Keratinocyte (primary cell): ENCODE data around the gene MICAL2. TPM values are rescaled to one million over a fixed set of nuclear protein-coding genes. Genes with fewer than 3 reads are reported as not detected.

Source experiments
- DNase-seq: peaks from one replicate; pipeline ENCODE4 v3.0.0-alpha.2; 2011; ENCODE audit warnings: low read depth, missing footprints, low spot score
- FAIRE-seq: peaks from 2 replicates; lab custom pipeline; 2011; peaks lifted over from hg19 to GRCh38; lab: Jason Lieb, UNC
- H2AFZ ChIP-seq: 2 replicates; pipeline ENCODE4 v1.6.0; 2012; ENCODE audit warnings: low read length, control low read depth, inconsistent platforms; ENCODE audit not compliant: control insufficient read depth
- H3K27ac ChIP-seq: 2 replicates; pipeline ENCODE4 v1.5.1; 2011; ENCODE audit warnings: low read length; ENCODE audit not compliant: control insufficient read depth, insufficient read depth
- H3K27me3 ChIP-seq: 3 replicates; pipeline ENCODE4 v1.6.0; 2011; ENCODE audit warnings: low read length; ENCODE audit not compliant: control insufficient read depth, insufficient read depth; ENCODE audit errors: extremely low read depth
- H3K36me3 ChIP-seq, 2 experiments: 2 replicates in 1 of 2; 3 replicates in 1 of 2; pipeline ENCODE4 v1.5.1; 2011; ENCODE audit warnings: low read length in 2 of 2, mild to moderate bottlenecking in 1 of 2; ENCODE audit not compliant: control insufficient read depth in 2 of 2, insufficient read depth in 2 of 2; ENCODE audit errors: extremely low read depth in 1 of 2
- H3K4me1 ChIP-seq: 3 replicates; pipeline ENCODE4 v1.5.1; 2011; ENCODE audit warnings: low read length; ENCODE audit not compliant: control insufficient read depth, insufficient read depth; ENCODE audit errors: extremely low read depth
- H3K4me2 ChIP-seq: 3 replicates; pipeline ENCODE4 v1.6.0; 2011; ENCODE audit warnings: low read depth, low read length; ENCODE audit not compliant: control insufficient read depth, insufficient read depth; ENCODE audit errors: extremely low read depth
- H3K4me3 ChIP-seq, 3 experiments: fragments of 200-600 bp in 1 of 3; sonication (generic) in 1 of 3; 2 replicates in 2 of 3; 3 replicates in 1 of 3; pipeline ENCODE4 v1.5.1; 2011 to 2016; ENCODE audit warnings: low read length in 3 of 3, mild to moderate bottlenecking in 3 of 3, control low read depth in 2 of 3, inconsistent platforms in 1 of 3, low read depth in 1 of 3, mixed read lengths in 1 of 3, mixed run types in 1 of 3, moderate library complexity in 1 of 3; ENCODE audit not compliant: control insufficient read depth in 2 of 3, insufficient read depth in 2 of 3; ENCODE audit errors: extremely low read depth in 1 of 3
- H3K79me2 ChIP-seq: 2 replicates; pipeline ENCODE4 v1.6.0; 2012; ENCODE audit warnings: low read length; ENCODE audit not compliant: control insufficient read depth, insufficient read depth
- H3K9ac ChIP-seq: 3 replicates; pipeline ENCODE4 v1.6.0; 2011; ENCODE audit warnings: low read length; ENCODE audit not compliant: control insufficient read depth, insufficient read depth; ENCODE audit errors: extremely low read depth
- H3K9me1 ChIP-seq: 3 replicates; pipeline ENCODE4 v1.6.0; 2011; ENCODE audit warnings: low read length; ENCODE audit not compliant: control insufficient read depth, insufficient read depth; ENCODE audit errors: extremely low read depth
- H3K9me3 ChIP-seq: 2 replicates; pipeline ENCODE4 v1.5.1; 2012; ENCODE audit warnings: low read depth, low read length; ENCODE audit not compliant: control insufficient read depth
- H4K20me1 ChIP-seq: 3 replicates; pipeline ENCODE4 v1.6.0; 2011; ENCODE audit warnings: low read length; ENCODE audit not compliant: control insufficient read depth, insufficient read depth; ENCODE audit errors: extremely low read depth
- CTCF ChIP-seq, 3 experiments: IDR thresholded peaks in 1 of 3; conservative IDR thresholded peaks in 1 of 3; optimal IDR thresholded peaks in 1 of 3; 2 replicates in 2 of 3; 3 replicates in 1 of 3; pipeline versions ENCODE3 to v1.5.1; 2011; ENCODE audit warnings: low read length in 3 of 3, mild to moderate bottlenecking in 3 of 3, moderate library complexity in 2 of 3, control low read depth in 1 of 3, inconsistent platforms in 1 of 3; ENCODE audit not compliant: insufficient read depth in 2 of 3; ENCODE audit errors: extremely low read depth in 1 of 3
- EZH2 ChIP-seq: IDR thresholded peaks from one replicate; pipeline ENCODE4 v1.6.1; 2012; ENCODE audit warnings: inconsistent platforms, mild to moderate bottlenecking, low read length, moderate library complexity
- dilution Hi-C: fragments of 300-500 bp; cut with MboI; formaldehyde crosslinking; loops from one replicate; pipeline ENCODE4 v1.7.0; 2020; ENCODE audit warnings: low sequenced_read_pairs; ENCODE audit not compliant: extremely low pct_ligation_motif_present
- polyA plus RNA-seq, 5 experiments: library from polyadenylated mRNA; depleted of rRNA in 3 of 5; stranded (reverse) in 3 of 5; stranded (forward) in 1 of 5; unstranded in 1 of 5; fragments of >200 nt; gene quantifications; 1 replicate in 1 of 5; 2 replicates in 3 of 5; 3 replicates in 1 of 5; pipeline versions ENCODE4 v1.2.1 to v1.2.3, GENCODE V29; 2011 to 2012; ENCODE audit warnings: missing spikeins in 2 of 5, low read depth in 1 of 5, low replicate concordance in 1 of 5

Gene MICAL2
- polyA plus RNA-seq, 1 donor (not counting 4 experiments of a cell fraction or from before 2014, with no cell fraction given) = 83.9 TPM

DNA sequence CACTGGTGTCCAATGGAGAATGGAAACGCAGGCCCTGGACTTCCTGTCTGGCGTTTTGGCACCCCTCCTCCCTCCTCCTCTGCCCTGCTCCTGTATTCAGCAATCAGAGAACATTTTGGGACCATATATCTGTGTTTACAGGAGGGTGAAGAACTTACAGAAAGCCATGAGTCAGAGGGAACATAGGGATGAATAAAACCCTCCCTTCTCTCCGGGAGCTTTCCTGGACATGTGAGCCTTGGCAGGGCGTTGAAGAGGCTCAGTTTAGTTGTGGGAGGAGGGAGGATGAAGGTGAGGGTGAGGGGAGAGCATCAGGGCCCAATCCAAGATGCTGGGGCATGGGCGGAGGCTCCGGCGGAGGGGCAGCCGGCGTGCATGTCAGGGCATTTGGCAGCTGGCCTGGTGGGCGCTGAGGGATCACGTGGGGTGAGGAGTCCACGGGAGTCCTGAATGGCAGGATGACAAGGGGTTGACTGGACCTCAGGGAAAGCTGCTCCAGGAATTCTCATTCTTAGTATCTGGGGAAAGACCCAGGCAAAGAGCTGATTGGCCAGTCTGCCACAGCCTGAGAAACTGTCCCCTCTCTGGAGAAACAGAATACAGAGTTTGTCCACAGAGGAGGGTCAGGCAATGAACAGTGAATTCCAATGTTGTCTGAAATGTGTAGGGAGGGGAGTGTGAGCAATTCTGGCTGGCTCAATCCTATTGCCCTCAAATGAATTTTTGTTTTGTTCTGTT is 28.9 kb downstream of the MICAL2 start:
- peaks cover 7% of the 10 kb centered on the region for H3K9me1 ChIP-seq
- no peak overlapping the region for H3K4me2 ChIP-seq
- dilution Hi-C loops = no loop called here
- no peak overlapping the region for H3K4me3 ChIP-seq
- peaks cover 33 to 79% of the 10 kb centered on the region in 2 experiments for H3K36me3 ChIP-seq
- FAIRE-seq (no peak), DNase-seq (no peak)
- H3K9me3 ChIP-seq = no peaks in the 10 kb centered on the region
- peak overlapping the region; percentile 60 for H3K27ac ChIP-seq
- no peak overlapping the region for H2AFZ ChIP-seq
- no peaks in the 10 kb centered on the region for H3K27me3 ChIP-seq
- H3K4me1 ChIP-seq = peaks cover 46% of the 10 kb centered on the region
- peaks cover 99% of the 10 kb centered on the region for H3K79me2 ChIP-seq
- H3K9ac ChIP-seq = peak overlapping the region; percentile 10
- TF ChIP-seq EZH2 (no peak), CTCF (optimal IDR thresholded peaks at IDR 0.05 in 1 of 3, IDR thresholded peaks at IDR 0.05 in 1 of 3, conservative IDR thresholded peaks at IDR 0.05 in 1 of 3; ENCODE audit: extremely low read depth in 1 of 3, insufficient read depth in 2 of 3, low read length in 3 of 3) (no peak)
- peaks cover 9% of the 10 kb centered on the region for H4K20me1 ChIP-seq

GRCh38 chr11:12140186-12140793 is 29.9 kb downstream of the MICAL2 start:
- peaks cover 99% of the 10 kb centered on the region for H3K79me2 ChIP-seq
- dilution Hi-C loops = no loop called here
- H3K9ac ChIP-seq = no peak overlapping the region
- DNase-seq (no peak), FAIRE-seq (no peak)
- no peak for TF ChIP-seq EZH2
- no peak for TF ChIP-seq CTCF (optimal IDR thresholded peaks at IDR 0.05 in 1 of 3, IDR thresholded peaks at IDR 0.05 in 1 of 3, conservative IDR thresholded peaks at IDR 0.05 in 1 of 3; ENCODE audit: extremely low read depth in 1 of 3, insufficient read depth in 2 of 3, low read length in 3 of 3)
- H3K27me3 ChIP-seq = no peaks in the 10 kb centered on the region
- H3K9me1 ChIP-seq = peaks cover 7% of the 10 kb centered on the region
- peaks cover 40% of the 10 kb centered on the region for H3K4me1 ChIP-seq
- no peak overlapping the region for H2AFZ ChIP-seq
- peaks cover 33 to 75% of the 10 kb centered on the region in 2 experiments for H3K36me3 ChIP-seq
- no peak overlapping the region for H3K4me2 ChIP-seq
- no peak overlapping the region for H3K27ac ChIP-seq
- peaks cover 9% of the 10 kb centered on the region for H4K20me1 ChIP-seq
- H3K9me3 ChIP-seq = no peaks in the 10 kb centered on the region
- no peak overlapping the region for H3K4me3 ChIP-seq
